Mesendoderm (in vitro differentiated cells): ENCODE measurements around the gene ZC3H12D. TPM values are rescaled to one million over a fixed set of nuclear protein-coding genes. Genes with fewer than 3 reads are reported as not detected.

Experiments
- DNase-seq: peaks from one replicate; pipeline ENCODE4 v3.0.0; 2013
- H2AK5ac ChIP-seq: 2 replicates; pipeline ENCODE4 v1.6.1; 2013; ENCODE audit warnings: low read length, inconsistent platforms
- H2BK120ac ChIP-seq: 2 replicates; pipeline ENCODE4 v1.6.1; 2013; ENCODE audit warnings: low read depth, mild to moderate bottlenecking, low read length, moderate library complexity, mixed read lengths
- H2BK15ac ChIP-seq: replicated peaks from 2 replicates; pipeline ENCODE4 v1.6.1; 2013; ENCODE audit warnings: low read depth, mild to moderate bottlenecking, moderate library complexity
- H2BK5ac ChIP-seq: 2 replicates; pipeline ENCODE4 v1.6.1; 2013; ENCODE audit warnings: low read length, inconsistent platforms
- H3K18ac ChIP-seq: 2 replicates; pipeline ENCODE4 v1.6.1; 2013; ENCODE audit warnings: mild to moderate bottlenecking, low read length, mixed read lengths
- H3K23ac ChIP-seq: one replicate; pipeline ENCODE4 v1.6.1; 2013; ENCODE audit warnings: low read length
- H3K27ac ChIP-seq: 2 replicates; pipeline ENCODE4 v1.5.1; 2013; ENCODE audit warnings: low read depth, mild to moderate bottlenecking, inconsistent platforms, low read length, moderate library complexity
- H3K27me3 ChIP-seq: 2 replicates; pipeline ENCODE4 v1.6.1; 2013; ENCODE audit warnings: low read length, control low read depth, mild to moderate bottlenecking, inconsistent platforms; ENCODE audit not compliant: insufficient read depth, poor library complexity
- H3K36me3 ChIP-seq: 2 replicates; pipeline ENCODE4 v1.6.1; 2013; ENCODE audit warnings: low read length, inconsistent platforms; ENCODE audit not compliant: control insufficient read depth, insufficient read depth
- H3K4ac ChIP-seq: one replicate; pipeline ENCODE4 v1.6.1; 2013; ENCODE audit warnings: low read depth, mild to moderate bottlenecking, low read length, moderate library complexity
- H3K4me1 ChIP-seq: 2 replicates; pipeline ENCODE4 v1.6.1; 2013; ENCODE audit warnings: low read depth, low read length, inconsistent platforms; ENCODE audit not compliant: control insufficient read depth
- H3K4me2 ChIP-seq: 2 replicates; pipeline ENCODE4 v1.6.1; 2013; ENCODE audit warnings: low read length
- H3K4me3 ChIP-seq: 2 replicates; pipeline ENCODE4 v1.5.1; 2013; ENCODE audit warnings: mild to moderate bottlenecking, low read length
- H3K56ac ChIP-seq: one replicate; pipeline ENCODE4 v1.6.1; 2013; ENCODE audit warnings: low read length
- H3K79me1 ChIP-seq: 2 replicates; pipeline ENCODE4 v1.6.1; 2013; ENCODE audit warnings: low read length, inconsistent platforms
- H3K79me2 ChIP-seq: 2 replicates; pipeline ENCODE4 v1.6.1; 2013; ENCODE audit warnings: mild to moderate bottlenecking, low read length; ENCODE audit not compliant: control insufficient read depth, insufficient read depth
- H3K9ac ChIP-seq: 2 replicates; pipeline ENCODE4 v1.6.1; 2013; ENCODE audit warnings: low read length, inconsistent platforms
- H4K5ac ChIP-seq: one replicate; pipeline ENCODE4 v1.6.1; 2013; ENCODE audit warnings: low read length
- H4K8ac ChIP-seq: one replicate; pipeline ENCODE4 v1.6.1; 2013; ENCODE audit warnings: low read depth, mild to moderate bottlenecking, control low read depth, low read length, moderate library complexity
- WGBS: extraction: QIAGEN DNeasy Blood & Tissue Kit; methylation state at CpG from one replicate; pipeline ENCODE4 v1.1.7; 2013; ENCODE audit warnings: low lambda C conversion rate, missing lambda C conversion rate; ENCODE audit not compliant: insufficient coverage; ENCODE audit errors: extremely low coverage; 5-methylcytosine and 5-hydroxymethylcytosine counted together
- small RNA-seq: library from polyadenylated mRNA; stranded (forward); fragments of <200 nt; extraction: miRNeasy Mini kit (QIAGEN cat#:217004); gene quantifications from one replicate; pipeline ENCODE3, GENCODE V24; 2013; ENCODE audit not compliant: insufficient read depth

The ZC3H12D gene

DNA sequence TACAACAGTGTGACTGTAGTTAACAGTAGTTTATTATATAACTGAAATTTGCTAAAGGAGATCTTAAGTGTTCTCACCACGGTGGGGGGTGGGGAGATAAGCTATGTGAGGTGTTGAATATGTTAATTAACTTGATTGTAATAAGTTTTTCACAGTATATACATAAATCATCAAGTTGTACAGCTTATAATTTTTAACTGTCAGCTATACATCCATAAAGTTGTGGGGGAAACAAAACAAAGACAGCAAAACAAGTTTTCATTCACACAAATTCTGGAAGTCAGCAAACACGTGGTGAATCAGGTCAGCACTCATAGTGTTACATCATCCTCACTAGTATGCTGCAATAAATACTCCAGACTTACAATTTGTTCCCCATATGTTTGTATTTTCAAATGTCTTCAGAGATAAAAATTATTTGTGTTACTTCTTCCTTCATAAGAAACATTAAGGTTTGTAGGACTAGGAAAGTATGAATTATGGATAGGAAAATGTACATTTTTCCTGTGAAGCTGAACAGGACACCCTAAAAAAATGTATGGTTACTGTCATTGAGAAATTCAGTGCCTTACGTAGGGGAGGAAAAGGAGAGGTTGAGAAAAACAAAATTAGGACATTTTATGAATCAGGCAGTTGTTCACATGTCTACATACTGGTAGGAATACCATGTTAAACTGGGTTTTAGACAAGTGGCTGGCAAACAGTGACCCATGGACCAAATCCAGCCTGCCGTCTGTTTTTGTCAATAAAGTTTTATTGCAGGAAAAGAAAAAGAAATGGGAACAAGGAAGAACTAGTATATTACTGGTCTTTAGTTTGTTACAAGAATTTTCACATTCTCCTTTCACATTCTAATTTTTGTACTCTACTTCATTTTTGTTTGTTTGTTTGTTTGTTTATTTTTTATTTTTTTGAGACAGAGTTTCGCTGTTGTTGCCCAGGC lies 78.7 kb downstream of the ZC3H12D start:
- Histone ChIP-seq H4K5ac (no peak overlapping the region), H3K18ac (no peak overlapping the region), H3K23ac (no peak overlapping the region), H2BK5ac (no peak overlapping the region), H3K27me3 (no peaks in the 10 kb centered on the region), H3K4me2 (no peak overlapping the region), H2BK120ac (no peak overlapping the region), H3K4me3 (no peak overlapping the region), H3K79me2 (no peaks in the 10 kb centered on the region), H3K27ac (no peak overlapping the region), H3K56ac (no peak overlapping the region), H2AK5ac (no peak overlapping the region), H3K36me3 (no peaks in the 10 kb centered on the region), H4K8ac (no peak overlapping the region), H3K4ac (no peak overlapping the region), H3K79me1 (no peaks in the 10 kb centered on the region), H3K4me1 (peaks cover 3% of the 10 kb centered on the region), H3K9ac (no peak overlapping the region), H2BK15ac (no peak overlapping the region)
- peak; percentile 47 for DNase-seq
- no CpG with 5 or more reads among the region's 5 CpGs for WGBS

DNA sequence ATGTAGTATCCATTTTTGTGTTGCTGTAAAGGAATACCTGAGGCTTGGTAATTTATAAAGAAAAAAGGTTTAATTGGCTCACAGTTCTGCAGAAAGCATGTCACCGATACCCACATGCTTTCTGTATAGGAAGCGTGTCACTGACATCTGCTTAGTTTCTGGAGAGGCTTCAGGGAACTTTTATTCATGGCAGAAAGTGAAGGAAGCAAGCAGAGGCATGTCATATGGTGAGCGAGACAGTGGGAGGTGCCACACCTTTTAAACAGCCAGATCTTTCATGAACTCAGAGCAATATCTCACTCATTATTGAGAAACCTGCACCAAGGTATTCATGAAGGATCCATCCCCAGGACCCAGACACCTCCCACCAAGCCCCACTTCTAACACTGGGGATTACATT lies 81.3 kb downstream of the ZC3H12D start:
- no CpG with 5 or more reads among the region's 3 CpGs for WGBS

GRCh38 chr6:149400050-149400449 lies 84.8 kb downstream of the ZC3H12D start, which contains the start of gene SUMO4:
Gene SUMO4, plus strand, starts transcription at chr6:149400262. Its CDS starts 130 bp downstream, at chr6:149400392.
- no peak within 1 kb of the TSS for H3K4me2 ChIP-seq
- no peak within 1 kb of the TSS for H2BK15ac ChIP-seq
- H4K5ac ChIP-seq, result no peak within 1 kb of the TSS
- no peaks in the 10 kb centered on the region for H3K79me2 ChIP-seq
- H3K79me1 ChIP-seq, result no peaks in the 10 kb centered on the region
- no peak within 1 kb of the TSS for H2BK5ac ChIP-seq
- H3K27me3 ChIP-seq, result no peaks in the 10 kb centered on the region
- H4K8ac ChIP-seq, result no peak within 1 kb of the TSS
- WGBS, result no CpG with 5 or more reads among the region's 11 CpGs
- no peak within 1 kb of the TSS for H2BK120ac ChIP-seq
- H3K4me1 ChIP-seq, result no peaks in the 10 kb centered on the region
- DNase-seq, result no peak
- H3K4ac ChIP-seq, result no peak within 1 kb of the TSS
- H3K4me3 ChIP-seq, result no peak within 1 kb of the TSS
- H3K56ac ChIP-seq, result no peak within 1 kb of the TSS
- H3K36me3 ChIP-seq, result no peaks in the 10 kb centered on the region
- no peak within 1 kb of the TSS for H3K23ac ChIP-seq
- H3K27ac ChIP-seq, result no peak within 1 kb of the TSS
- H3K18ac ChIP-seq, result no peak within 1 kb of the TSS
- no peak within 1 kb of the TSS for H3K9ac ChIP-seq
- no peak within 1 kb of the TSS for H2AK5ac ChIP-seq

More for the DNA sequence above, 81.3 kb downstream of the ZC3H12D start:
- Histone ChIP-seq H3K36me3 (no peaks in the 10 kb centered on the region), H3K23ac (no peak overlapping the region), H3K4ac (no peak overlapping the region), H4K8ac (no peak overlapping the region), H3K4me1 (peaks cover 3% of the 10 kb centered on the region), H3K4me2 (no peak overlapping the region), H4K5ac (no peak overlapping the region), H3K4me3 (no peak overlapping the region), H3K9ac (no peak overlapping the region), H2AK5ac (no peak overlapping the region), H3K27me3 (no peaks in the 10 kb centered on the region), H2BK15ac (no peak overlapping the region), H2BK120ac (no peak overlapping the region), H3K56ac (no peak overlapping the region), H3K79me1 (no peaks in the 10 kb centered on the region), H3K27ac (no peak overlapping the region), H3K79me2 (no peaks in the 10 kb centered on the region), H3K18ac (no peak overlapping the region), H2BK5ac (no peak overlapping the region)
- DNase-seq, result no peak

DNA sequence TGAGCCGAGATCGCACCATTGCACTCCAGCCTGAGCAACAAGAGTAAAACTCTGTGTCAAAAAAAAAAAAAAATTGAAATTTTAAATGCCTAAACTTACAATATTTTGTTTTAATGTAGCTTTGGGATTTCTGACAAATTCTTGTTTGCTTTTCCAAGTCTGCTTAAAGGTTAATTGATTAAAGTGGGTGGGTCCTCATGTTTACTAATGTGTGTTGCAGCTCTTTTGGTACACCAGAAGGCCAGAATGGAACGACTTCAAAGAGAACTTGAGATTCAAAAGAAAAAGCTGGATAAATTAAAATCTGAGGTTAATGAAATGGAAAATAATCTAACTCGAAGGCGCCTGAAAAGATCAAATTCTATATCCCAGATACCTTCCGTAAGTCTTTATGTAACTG lies 87.4 kb downstream of the ZC3H12D start:
- no peak overlapping the region for H3K27ac ChIP-seq
- no peaks in the 10 kb centered on the region for H3K79me2 ChIP-seq
- DNase-seq, result no peak
- no peak overlapping the region for H4K8ac ChIP-seq
- H3K56ac ChIP-seq, result no peak overlapping the region
- no peak overlapping the region for H2BK120ac ChIP-seq
- H2BK5ac ChIP-seq, result no peak overlapping the region
- no peak overlapping the region for H3K23ac ChIP-seq
- H2BK15ac ChIP-seq, result no peak overlapping the region
- H3K79me1 ChIP-seq, result peaks cover 4% of the 10 kb centered on the region
- H3K4me3 ChIP-seq, result no peak overlapping the region
- H2AK5ac ChIP-seq, result no peak overlapping the region
- H3K4me2 ChIP-seq, result no peak overlapping the region
- H3K9ac ChIP-seq, result no peak overlapping the region
- WGBS, result no CpG with 5 or more reads among the region's 6 CpGs
- no peaks in the 10 kb centered on the region for H3K36me3 ChIP-seq
- no peak overlapping the region for H3K4ac ChIP-seq
- H3K18ac ChIP-seq, result no peak overlapping the region
- H3K4me1 ChIP-seq, result no peaks in the 10 kb centered on the region
- no peak overlapping the region for H4K5ac ChIP-seq
- no peaks in the 10 kb centered on the region for H3K27me3 ChIP-seq

Small RNA genes within 50 kb of the gene (small RNA-seq; reads per million reads assigned to genes)
- not detected for gene RNU7-3P
